Fibroblast of lung (primary cell): ENCODE data around the gene AGA. TPM values are rescaled to one million over a fixed set of nuclear protein-coding genes. Genes with fewer than 3 reads are reported as not detected.

Source experiments
- DNase-seq, 2 donors: peaks; one replicate each; pipeline versions ENCODE4 v3.0.0 to v3.0.0-alpha.2; 2010; ENCODE audit warnings: low read depth in 2 of 2
- H2AFZ ChIP-seq: 2 replicates; pipeline ENCODE4 v1.5.1; 2012; ENCODE audit warnings: low read length, control low read depth, inconsistent platforms
- H3K27ac ChIP-seq: 2 replicates; pipeline ENCODE4 v1.5.1; 2011; ENCODE audit warnings: low read length, control low read depth; ENCODE audit not compliant: insufficient read depth
- H3K27me3 ChIP-seq: 2 replicates; pipeline ENCODE4 v1.5.1; 2011; ENCODE audit warnings: mild to moderate bottlenecking, low read length; ENCODE audit not compliant: control insufficient read depth, insufficient read depth
- H3K36me3 ChIP-seq: 2 replicates; pipeline ENCODE4 v1.5.1; 2011; ENCODE audit warnings: low read length; ENCODE audit not compliant: control insufficient read depth, insufficient read depth
- H3K4me1 ChIP-seq: 2 replicates; pipeline ENCODE4 v1.5.1; 2011; ENCODE audit warnings: low read length; ENCODE audit not compliant: control insufficient read depth, insufficient read depth; ENCODE audit errors: extremely low read depth
- H3K4me2 ChIP-seq: 2 replicates; pipeline ENCODE4 v1.5.1; 2011; ENCODE audit warnings: low read length, control low read depth; ENCODE audit not compliant: insufficient read depth; ENCODE audit errors: extremely low read depth
- H3K4me3 ChIP-seq, 4 experiments: fragments of 200-600 bp in 1 of 4; sonication (generic) in 1 of 4; replicated peaks in 1 of 4; 2 replicates each; pipeline ENCODE4 v1.5.1; 2011 to 2016; ENCODE audit warnings: low read length in 4 of 4, low read depth in 3 of 4, mild to moderate bottlenecking in 3 of 4, control low read depth in 2 of 4, inconsistent platforms in 1 of 4, mixed read lengths in 1 of 4; ENCODE audit not compliant: insufficient read depth in 1 of 4; ENCODE audit errors: control extremely low read depth in 1 of 4
- H3K79me2 ChIP-seq: 2 replicates; pipeline ENCODE4 v1.5.1; 2012; ENCODE audit warnings: mild to moderate bottlenecking, low read length, inconsistent platforms; ENCODE audit not compliant: control insufficient read depth, insufficient read depth
- H3K9ac ChIP-seq: 2 replicates; pipeline ENCODE4 v1.5.1; 2011; ENCODE audit warnings: mild to moderate bottlenecking, low read length, control low read depth; ENCODE audit not compliant: insufficient read depth
- H3K9me3 ChIP-seq: 2 replicates; pipeline ENCODE4 v1.5.1; 2012; ENCODE audit warnings: low read depth, low read length; ENCODE audit not compliant: control insufficient read depth, insufficient read depth
- H4K20me1 ChIP-seq: 2 replicates; pipeline ENCODE4 v1.5.1; 2011; ENCODE audit warnings: low read length; ENCODE audit not compliant: control insufficient read depth, insufficient read depth; ENCODE audit errors: extremely low read depth
- CTCF ChIP-seq, 2 donors: IDR thresholded peaks in 1 of 2; conservative IDR thresholded peaks in 1 of 2; 1 replicate in 1 of 2; 2 replicates in 1 of 2; pipeline ENCODE4 v1.5.1; 2011 to 2012; ENCODE audit warnings: low read length in 2 of 2, control low read depth in 1 of 2, inconsistent platforms in 1 of 2, low read depth in 1 of 2, mild to moderate bottlenecking in 1 of 2
- EZH2 ChIP-seq: IDR thresholded peaks from 2 replicates; pipeline ENCODE4 v1.5.1; 2012; ENCODE audit warnings: low read length, control low read depth, mild to moderate bottlenecking; ENCODE audit errors: missing control alignments
- polyA plus RNA-seq, 2 donors: library from polyadenylated mRNA; depleted of rRNA in 1 of 2; stranded (reverse) in 1 of 2; unstranded in 1 of 2; fragments of >200 nt; gene quantifications; 2 replicates each; pipeline ENCODE4 v1.2.1, GENCODE V29; 2011 to 2012; ENCODE audit warnings: missing spikeins in 1 of 2
- total RNA-seq: library from RNA; depleted of rRNA; stranded (reverse); fragments of >200 nt; gene quantifications from 2 replicates; pipeline ENCODE4 v1.2.1, GENCODE V29; 2014

The AGA gene
- total and polyA plus RNA-seq, 2 donors (not counting 1 experiment from before 2014, with no cell fraction given) = 39.5 to 61.8 TPM

- H3K4me1 ChIP-seq = no peaks in the 10 kb centered on the region
- no peaks in the 10 kb centered on the region for H3K36me3 ChIP-seq
- H2AFZ ChIP-seq = no peak overlapping the region
- peak in 1 of 2 donors; percentile 46 for DNase-seq
- no peaks in the 10 kb centered on the region for H3K9me3 ChIP-seq
- H3K27me3 ChIP-seq = no peaks in the 10 kb centered on the region
- no peak overlapping the region for H3K4me3 ChIP-seq
- H3K9ac ChIP-seq = no peak overlapping the region
- no peak for TF ChIP-seq CTCF (conservative IDR thresholded peaks at IDR 0.05 in 1 of 2, IDR thresholded peaks at IDR 0.05 in 1 of 2; ENCODE audit: low read depth in 1 of 2, low read length in 2 of 2)
- TF ChIP-seq EZH2 = no peak
- no peak overlapping the region for H3K27ac ChIP-seq
- H3K4me2 ChIP-seq = no peak overlapping the region
- no peaks in the 10 kb centered on the region for H3K79me2 ChIP-seq
- no peaks in the 10 kb centered on the region for H4K20me1 ChIP-seq
These were observed 36.3 kb upstream of the AGA start for GRCh38 chr4:177478496-177478895.

GRCh38 chr4:177473991-177474390, 31.8 kb upstream of the AGA start:
- H4K20me1 ChIP-seq = no peaks in the 10 kb centered on the region

GRCh38 chr4:177464026-177464425, 21.8 kb upstream of the AGA start:
- DNase-seq = peak in 1 of 2 donors; percentile 56
- TF ChIP-seq CTCF (conservative IDR thresholded peaks at IDR 0.05 in 1 of 2, IDR thresholded peaks at IDR 0.05 in 1 of 2; ENCODE audit: low read depth in 1 of 2, low read length in 2 of 2) (no peak), EZH2 (no peak)
- no peaks in the 10 kb centered on the region for H3K4me1 ChIP-seq
- H3K4me2 ChIP-seq = no peak overlapping the region
- no peak overlapping the region for H3K4me3 ChIP-seq
- H4K20me1 ChIP-seq = no peaks in the 10 kb centered on the region
- H3K36me3 ChIP-seq = no peaks in the 10 kb centered on the region
- no peaks in the 10 kb centered on the region for H3K79me2 ChIP-seq
- no peaks in the 10 kb centered on the region for H3K9me3 ChIP-seq
- H3K27me3 ChIP-seq = no peaks in the 10 kb centered on the region
- no peak overlapping the region for H3K9ac ChIP-seq
- no peak overlapping the region for H3K27ac ChIP-seq
- no peak overlapping the region for H2AFZ ChIP-seq

More at GRCh38 chr4:177473991-177474390, 31.8 kb upstream of the AGA start:
- no peaks in the 10 kb centered on the region for H3K79me2 ChIP-seq
- H3K27me3 ChIP-seq = no peaks in the 10 kb centered on the region
- no peaks in the 10 kb centered on the region for H3K9me3 ChIP-seq
- DNase-seq = no peak
- H3K4me1 ChIP-seq = no peaks in the 10 kb centered on the region
- TF ChIP-seq EZH2 (no peak), CTCF (conservative IDR thresholded peaks at IDR 0.05 in 1 of 2, IDR thresholded peaks at IDR 0.05 in 1 of 2; ENCODE audit: low read depth in 1 of 2, low read length in 2 of 2) (no peak)
- no peak overlapping the region for H3K4me2 ChIP-seq
- H2AFZ ChIP-seq = no peak overlapping the region
- H3K27ac ChIP-seq = no peak overlapping the region
- no peak overlapping the region for H3K4me3 ChIP-seq
- no peaks in the 10 kb centered on the region for H3K36me3 ChIP-seq
- H3K9ac ChIP-seq = no peak overlapping the region
